Upper lobe of left lung (tissue), 4 donors: ENCODE results near the gene PCBD2.

Source experiments
- CTCF ChIP-seq, 6 experiments: fragments of 450-650 bp in 4 of 6; fragments of 200-600 bp in 2 of 6; sonication (generic) in 2 of 6; IDR thresholded peaks; one replicate each; pipeline ENCODE4 v1.5.1; 2016 to 2019; ENCODE audit warnings: antibody characterized with exemption in 6 of 6
- POLR2A ChIP-seq, 4 donors: fragments of 450-650 bp; IDR thresholded peaks; one replicate each; pipeline ENCODE4 v1.5.1; 2016 to 2017; ENCODE audit warnings: antibody characterized with exemption in 4 of 4, mild to moderate bottlenecking in 2 of 4

GRCh38 chr5:135007305-135007704 is 102.4 kb downstream of the PCBD2 start:
- TF ChIP-seq POLR2A (IDR thresholded peaks at IDR 0.05) (no peak), CTCF (IDR thresholded peaks at IDR 0.05) (no peak)
